ENCODE data around the gene DGCR8.

DGCR8 gene

GRCh38 chr22:20093418-20094196 is 13.6 kb downstream of the DGCR8 start:
- no peak for DNase-seq

GRCh38 chr22:20094197-20094807 is 14.3 kb downstream of the DGCR8 start:
- no peak for DNase-seq

GRCh38 chr22:20095521-20095920 is 15.5 kb downstream of the DGCR8 start:
- no peak for DNase-seq

- DNase-seq, result no peak
These were observed 16.8 kb downstream of the DGCR8 start for GRCh38 chr22:20096574-20097420.

- DNase-seq, result no peak
These were observed 19.2 kb downstream of the DGCR8 start for GRCh38 chr22:20099099-20099711.

- DNase-seq, result no peak
These were observed 21.6 kb downstream of the DGCR8 start for GRCh38 chr22:20101638-20102037.

- no peak for DNase-seq
These were observed 22.3 kb downstream of the DGCR8 start for GRCh38 chr22:20102203-20102780.

GRCh38 chr22:20105456-20106204 is 25.6 kb downstream of the DGCR8 start:
- no peak for DNase-seq

- no peak for DNase-seq
These were observed 26.3 kb downstream of the DGCR8 start for GRCh38 chr22:20106205-20106848.

- no peak for DNase-seq
These were observed 26.8 kb downstream of the DGCR8 start for GRCh38 chr22:20106849-20107237.

GRCh38 chr22:20107471-20107901 is 27.4 kb downstream of the DGCR8 start:
- no peak for DNase-seq

- no peak for DNase-seq
These were observed 28.1 kb downstream of the DGCR8 start for GRCh38 chr22:20107951-20108756.

- no peak for DNase-seq
These were observed 28.8 kb downstream of the DGCR8 start for GRCh38 chr22:20108757-20109230.

GRCh38 chr22:20109411-20110358 is 29.6 kb downstream of the DGCR8 start:
- DNase-seq, result no peak

- no peak for DNase-seq
These were observed 30.4 kb downstream of the DGCR8 start for GRCh38 chr22:20110359-20110985.

- DNase-seq, result peak; percentile 40 to 45
These were observed 31.1 kb downstream of the DGCR8 start for GRCh38 chr22:20111045-20111688.

GRCh38 chr22:20111689-20112622 is 31.9 kb downstream of the DGCR8 start:
- DNase-seq, result no peak
